ENCODE data around the gene OR10AD1.

DNA sequence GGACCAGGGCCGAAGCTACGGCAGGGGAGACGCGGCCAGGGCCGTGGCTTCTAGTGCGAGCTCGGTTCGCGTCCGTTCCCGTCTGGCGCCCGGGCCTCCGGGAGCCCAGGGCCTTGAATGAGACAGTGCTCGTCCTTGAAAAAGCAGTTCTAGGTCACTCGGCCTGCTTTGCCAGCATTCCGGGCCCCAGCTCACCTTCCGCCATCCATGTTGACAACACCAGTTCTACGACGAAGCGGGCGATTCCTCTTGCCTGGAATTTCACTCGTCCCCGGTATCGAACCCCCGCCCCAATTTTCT, 4.5 kb downstream of the OR10AD1 start:
- no peak for TF ChIP-seq POLR2A (IDR thresholded peaks at IDR 0.05)
- TF ChIP-seq, protein P1, sequence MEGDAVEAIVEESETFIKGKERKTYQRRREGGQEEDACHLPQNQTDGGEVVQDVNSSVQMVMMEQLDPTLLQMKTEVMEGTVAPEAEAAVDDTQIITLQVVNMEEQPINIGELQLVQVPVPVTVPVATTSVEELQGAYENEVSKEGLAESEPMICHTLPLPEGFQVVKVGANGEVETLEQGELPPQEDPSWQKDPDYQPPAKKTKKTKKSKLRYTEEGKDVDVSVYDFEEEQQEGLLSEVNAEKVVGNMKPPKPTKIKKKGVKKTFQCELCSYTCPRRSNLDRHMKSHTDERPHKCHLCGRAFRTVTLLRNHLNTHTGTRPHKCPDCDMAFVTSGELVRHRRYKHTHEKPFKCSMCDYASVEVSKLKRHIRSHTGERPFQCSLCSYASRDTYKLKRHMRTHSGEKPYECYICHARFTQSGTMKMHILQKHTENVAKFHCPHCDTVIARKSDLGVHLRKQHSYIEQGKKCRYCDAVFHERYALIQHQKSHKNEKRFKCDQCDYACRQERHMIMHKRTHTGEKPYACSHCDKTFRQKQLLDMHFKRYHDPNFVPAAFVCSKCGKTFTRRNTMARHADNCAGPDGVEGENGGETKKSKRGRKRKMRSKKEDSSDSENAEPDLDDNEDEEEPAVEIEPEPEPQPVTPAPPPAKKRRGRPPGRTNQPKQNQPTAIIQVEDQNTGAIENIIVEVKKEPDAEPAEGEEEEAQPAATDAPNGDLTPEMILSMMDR (IDR thresholded peaks at IDR 0.05 in 4 of 5, conservative IDR thresholded peaks at IDR 0.05 in 1 of 5) = no peak
